ENCODE measurements around the gene SOCS7.

The SOCS7 gene, protein sequence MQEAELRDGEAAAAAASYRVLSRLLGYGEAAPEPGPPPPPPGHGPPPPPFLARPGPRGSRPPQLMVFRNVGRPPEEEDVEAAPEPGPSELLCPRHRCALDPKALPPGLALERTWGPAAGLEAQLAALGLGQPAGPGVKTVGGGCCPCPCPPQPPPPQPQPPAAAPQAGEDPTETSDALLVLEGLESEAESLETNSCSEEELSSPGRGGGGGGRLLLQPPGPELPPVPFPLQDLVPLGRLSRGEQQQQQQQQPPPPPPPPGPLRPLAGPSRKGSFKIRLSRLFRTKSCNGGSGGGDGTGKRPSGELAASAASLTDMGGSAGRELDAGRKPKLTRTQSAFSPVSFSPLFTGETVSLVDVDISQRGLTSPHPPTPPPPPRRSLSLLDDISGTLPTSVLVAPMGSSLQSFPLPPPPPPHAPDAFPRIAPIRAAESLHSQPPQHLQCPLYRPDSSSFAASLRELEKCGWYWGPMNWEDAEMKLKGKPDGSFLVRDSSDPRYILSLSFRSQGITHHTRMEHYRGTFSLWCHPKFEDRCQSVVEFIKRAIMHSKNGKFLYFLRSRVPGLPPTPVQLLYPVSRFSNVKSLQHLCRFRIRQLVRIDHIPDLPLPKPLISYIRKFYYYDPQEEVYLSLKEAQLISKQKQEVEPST

DNA sequence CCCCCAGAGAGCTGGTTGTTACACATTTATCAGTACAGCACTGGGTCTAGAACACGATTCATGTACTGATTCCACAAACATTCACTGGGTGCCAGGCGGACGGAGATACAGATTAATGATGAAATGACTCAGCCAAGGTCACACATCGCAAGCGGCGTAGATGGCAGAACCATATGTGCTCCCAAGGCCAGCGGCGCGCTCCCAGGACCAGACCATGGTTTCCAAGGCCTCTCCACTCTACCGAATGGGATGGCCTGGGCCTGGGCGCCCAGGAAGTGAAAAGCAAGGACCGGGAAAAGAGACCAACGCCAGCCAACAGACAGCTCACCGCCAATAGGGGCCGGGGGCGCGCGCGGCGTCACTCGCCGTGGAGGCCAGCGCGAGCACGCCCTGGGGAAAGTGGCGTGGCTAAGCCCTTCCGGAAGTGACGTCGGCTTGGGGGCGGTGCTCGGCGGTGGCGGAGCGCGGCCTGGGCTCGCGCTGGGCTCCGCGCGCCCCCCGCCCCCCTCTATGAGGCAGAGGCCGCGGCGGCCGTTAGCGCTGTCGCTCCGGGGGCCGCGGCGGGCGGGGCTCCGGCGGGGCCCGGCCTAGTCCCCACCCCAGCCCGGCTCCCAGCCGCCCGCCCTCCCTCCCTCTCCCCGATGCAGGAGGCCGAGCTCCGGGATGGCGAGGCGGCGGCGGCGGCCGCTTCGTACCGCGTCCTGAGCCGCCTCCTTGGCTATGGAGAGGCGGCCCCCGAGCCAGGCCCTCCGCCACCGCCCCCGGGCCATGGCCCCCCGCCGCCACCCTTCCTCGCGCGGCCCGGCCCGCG is at the start of gene SOCS7:
Gene SOCS7 (plus strand): TSS at position 433 of the 811 bp plus-strand sequence. CDS start 209 bp downstream, at position 642.
- no peak for FAIRE-seq

DNA sequence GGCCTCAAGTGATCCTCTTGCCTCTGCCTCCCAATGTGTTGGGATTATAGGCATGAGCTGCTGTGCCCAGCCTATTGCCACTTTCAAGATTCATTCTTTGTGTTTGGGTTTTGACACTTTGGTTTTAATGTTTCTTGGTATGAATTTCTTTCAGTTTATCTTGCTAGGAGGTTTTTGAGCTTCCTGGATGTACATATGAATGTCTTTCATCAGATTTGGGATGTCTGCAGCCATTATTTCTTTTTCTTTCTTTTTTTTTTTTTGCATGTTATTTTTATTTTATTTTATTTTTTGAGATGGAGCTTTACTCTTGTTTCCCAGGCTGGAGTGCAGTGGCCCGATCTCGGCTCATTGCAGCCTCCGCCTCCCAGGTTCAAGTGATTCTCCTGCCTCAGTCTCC is 36.1 kb upstream of the SOCS7 start:
- no peak for FAIRE-seq

DNA sequence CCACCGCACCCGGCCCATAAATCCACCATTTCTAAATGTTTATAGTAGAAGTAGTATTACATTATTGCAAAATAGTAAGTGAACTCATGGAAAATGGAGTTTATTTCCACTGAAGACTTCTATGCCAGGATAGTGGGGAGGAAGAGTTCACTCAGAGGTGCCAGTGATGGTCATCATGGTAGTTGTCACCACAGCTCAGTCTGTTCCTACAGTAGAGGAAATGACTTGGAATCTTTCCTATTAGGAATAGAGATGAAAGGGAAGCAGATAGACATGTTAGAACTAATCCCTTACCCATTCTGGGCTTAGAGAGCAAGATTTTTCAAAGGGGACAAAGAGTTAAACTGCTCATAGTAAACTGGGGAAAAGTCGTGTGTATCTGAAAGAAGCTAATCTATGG is 34.6 kb upstream of the SOCS7 start:
- FAIRE-seq: no peak

DNA sequence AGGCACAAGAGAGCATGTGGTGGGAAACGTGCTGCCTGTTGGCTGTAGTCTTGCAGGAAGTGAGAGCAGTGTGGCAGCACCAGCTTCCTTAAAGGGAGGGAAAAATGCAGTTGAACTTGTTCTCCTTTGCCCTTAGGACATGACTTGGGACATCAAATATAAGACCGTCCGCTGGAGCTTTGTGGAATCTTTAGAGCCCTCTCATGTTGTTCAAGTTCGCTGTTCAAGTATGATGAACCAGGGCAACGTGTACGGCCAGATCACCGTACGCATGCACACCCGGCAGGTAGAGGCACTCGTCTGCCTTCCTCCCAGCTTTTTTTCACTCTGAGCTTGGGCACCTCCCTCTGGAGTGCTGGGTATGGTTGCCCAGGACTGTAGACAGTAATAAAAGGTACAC is 31.2 kb upstream of the SOCS7 start:
- no peak for FAIRE-seq

DNA sequence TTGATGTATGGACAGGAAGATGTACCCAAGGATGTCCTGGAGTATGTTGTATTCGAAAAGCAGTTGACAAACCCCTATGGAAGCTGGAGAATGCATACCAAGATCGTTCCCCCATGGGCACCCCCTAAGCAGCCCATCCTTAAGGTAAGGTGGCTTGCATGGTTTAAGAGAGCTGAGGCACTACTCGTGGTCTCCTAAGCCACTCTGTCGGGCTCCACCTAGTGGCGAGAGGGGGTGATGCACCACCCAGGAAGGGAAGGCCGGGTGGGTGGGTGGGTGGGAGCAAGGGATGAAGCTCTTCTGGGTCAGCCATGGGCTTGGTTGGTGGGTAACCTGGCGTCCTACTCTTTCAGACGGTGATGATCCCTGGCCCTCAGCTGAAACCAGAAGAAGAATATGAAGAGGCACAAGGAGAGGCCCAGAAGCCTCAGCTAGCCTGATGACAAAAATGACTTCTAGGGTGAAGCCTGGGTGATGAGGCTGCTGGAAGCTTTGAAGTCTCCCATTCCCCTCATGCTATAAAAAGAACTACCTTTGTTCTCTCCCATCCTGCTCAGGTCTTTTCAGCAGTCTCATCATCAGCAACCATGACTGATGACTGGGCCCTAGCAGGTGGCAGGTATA is 29.4 kb upstream of the SOCS7 start:
- FAIRE-seq: no peak

DNA sequence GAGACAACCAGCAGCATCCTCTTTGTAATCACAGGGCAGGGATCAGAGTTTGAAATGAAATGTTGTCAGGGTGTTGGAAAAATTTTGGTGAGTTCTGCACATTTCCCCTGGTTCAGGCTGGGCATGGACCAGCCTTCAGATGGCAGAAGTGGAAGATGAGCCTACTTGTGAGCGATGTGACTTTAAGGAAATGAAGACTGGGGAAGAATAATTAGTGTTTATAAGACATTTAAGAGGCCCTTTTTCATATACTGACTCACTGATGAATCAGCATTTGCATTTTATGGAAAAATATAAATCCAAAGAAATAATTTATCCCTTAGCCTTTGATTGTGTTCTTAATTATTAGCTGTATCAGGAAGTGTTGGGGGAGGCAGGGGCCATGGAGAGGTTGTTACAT is 28.7 kb upstream of the SOCS7 start:
- no peak for FAIRE-seq

DNA sequence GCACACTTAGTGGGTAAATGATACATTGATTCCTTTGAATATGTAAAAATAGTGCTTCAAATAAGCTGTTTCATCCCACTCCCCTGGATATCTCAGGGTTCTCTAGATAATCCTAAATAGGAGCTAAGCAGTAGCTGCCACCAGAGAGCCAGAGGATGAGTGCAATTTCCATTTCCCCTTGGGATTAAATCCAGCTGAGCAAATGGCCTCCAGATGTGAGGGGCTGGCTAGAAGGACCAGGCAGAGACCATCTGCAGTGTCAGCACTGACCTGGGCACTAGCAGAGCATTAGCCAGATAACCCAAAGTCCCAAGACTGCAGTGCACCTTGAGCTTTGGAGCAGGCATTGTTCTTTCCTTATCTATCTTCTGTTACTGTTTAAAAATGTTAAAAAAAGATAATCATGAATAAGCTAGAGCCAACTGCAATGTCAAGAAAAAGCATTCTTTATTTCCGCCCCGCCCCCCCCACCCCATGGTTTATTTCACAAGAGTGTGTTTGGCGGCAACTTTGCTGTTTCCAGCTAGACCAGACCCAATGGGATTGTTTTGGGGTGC is 27.4 kb upstream of the SOCS7 start:
- no peak for FAIRE-seq

DNA sequence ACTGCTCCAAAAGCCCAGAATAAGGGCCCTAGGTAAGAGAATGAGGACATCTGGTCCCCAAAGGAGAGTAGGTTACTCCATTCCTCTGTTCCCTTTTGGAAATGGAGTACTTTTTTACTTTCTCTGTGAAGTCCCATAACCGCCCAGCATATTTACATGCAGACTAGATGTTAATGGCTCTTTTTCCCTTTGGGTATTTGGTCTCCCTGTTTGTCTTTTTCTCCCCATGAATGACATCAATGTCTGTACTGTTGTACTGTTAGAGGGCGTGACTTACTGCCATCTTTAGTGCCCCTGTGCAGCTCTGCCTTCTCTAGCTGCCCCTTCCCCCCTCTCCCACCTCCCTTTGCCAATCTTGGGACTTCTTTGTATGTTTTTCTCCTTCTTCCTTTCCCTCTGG is 26.9 kb upstream of the SOCS7 start:
- no peak for FAIRE-seq

DNA sequence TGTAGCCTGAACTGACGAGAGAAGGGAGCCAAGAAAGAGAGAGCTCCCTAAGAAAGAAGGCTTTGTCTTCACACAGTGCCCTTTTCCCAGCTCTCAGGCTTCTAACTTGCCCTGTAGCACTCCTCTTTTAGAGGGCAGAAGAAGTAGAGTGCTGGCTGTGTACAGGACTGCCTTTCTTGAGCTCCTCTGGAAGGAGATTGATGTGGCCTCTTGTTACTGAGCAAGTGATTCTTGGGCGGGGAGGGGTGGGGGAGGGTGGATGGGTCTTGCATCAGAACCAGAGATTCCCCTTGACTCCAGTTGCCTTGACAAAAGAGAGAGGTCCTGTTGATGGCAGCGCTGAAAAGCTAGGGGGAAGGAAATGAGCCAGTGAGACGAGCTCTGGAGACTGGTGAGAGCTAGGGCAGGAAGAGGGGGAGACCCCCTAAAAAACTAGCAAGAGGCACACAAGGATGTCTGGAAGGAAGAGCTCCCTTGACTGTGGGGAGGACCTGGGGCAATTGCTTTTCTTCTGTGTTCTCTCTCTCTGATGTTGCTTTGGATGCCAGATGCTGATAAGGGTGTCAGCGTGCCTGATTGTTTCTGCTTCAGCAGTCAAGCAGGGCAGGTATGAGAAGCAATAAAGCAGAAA is 26.3 kb upstream of the SOCS7 start:
- FAIRE-seq: no peak

DNA sequence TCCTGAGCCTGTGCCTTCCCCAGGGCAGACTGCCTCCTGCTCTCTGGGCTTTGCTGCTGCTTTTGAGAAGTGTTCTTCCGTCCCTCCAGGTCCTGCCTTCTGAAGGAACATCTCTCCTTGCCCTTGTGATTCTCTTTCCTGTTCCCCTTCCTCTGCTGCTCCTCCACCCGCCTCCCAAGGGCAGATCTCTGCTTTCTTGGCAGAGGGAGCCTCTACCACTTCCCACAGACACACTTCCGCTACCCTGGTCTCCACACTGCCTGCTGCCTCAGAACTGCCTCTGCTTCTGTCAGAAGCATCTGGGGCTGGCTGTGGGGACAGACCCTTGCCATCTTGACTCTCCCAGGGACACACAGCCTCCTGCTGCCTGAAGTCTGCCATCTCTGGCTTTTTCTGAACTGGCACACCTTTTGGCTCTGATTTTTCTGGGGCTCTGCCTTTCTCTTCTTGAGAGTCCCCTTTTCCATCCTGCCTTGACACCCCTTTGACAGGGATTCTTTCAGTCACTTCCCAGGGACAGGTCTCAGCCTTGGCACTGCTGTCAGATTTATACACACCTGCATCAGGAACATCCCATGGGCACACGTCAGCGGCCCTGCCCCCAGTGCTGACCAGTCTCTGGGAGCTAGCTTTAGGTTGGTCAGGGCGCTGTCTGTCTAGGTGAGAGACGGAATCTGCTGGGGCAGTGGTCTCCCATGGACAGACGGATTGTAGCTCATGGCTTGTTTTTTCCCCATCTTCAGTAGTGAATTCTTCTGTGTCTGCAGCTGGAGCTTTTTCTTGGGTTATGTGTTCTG is 24.4 kb upstream of the SOCS7 start:
- no peak for FAIRE-seq

DNA sequence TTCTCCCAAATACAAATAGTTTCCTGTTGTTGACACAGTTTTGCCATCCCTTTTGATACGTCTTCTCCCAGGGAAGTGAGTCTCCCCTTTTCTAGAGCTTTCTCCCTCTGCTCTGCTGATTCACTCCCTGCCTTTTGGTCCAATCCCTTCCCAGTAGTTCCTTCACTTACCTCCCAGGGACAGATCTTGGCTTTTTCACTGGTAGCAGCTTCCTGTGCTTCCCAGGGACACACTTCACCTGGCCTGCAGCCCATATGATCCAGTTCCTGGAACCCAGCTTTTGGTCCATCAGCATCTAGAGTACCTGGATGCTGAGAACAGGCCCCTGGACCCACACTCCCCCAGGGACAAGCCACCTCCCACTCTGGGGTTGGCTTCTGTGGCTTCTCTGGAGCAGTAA is 23.7 kb upstream of the SOCS7 start:
- no peak for FAIRE-seq

DNA sequence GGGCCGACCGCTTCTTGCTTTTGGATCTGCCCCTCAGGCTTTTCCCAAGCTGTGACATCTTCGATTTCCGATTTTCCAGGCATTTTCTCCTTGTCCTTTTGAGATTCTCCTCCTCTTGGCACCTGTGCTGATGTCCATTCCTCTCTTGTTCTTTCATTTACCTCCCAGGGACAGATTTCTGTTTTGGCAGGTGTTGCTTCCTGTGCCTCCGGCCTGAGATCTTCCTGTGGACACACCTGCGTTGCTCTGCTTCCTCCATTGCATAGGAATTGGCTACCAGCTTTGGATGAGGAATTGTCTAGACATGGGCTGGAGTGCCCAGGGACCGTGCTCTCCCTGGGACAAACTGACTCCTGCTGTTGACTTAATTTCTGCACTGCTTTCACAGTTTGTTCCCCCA is 23.0 kb upstream of the SOCS7 start:
- no peak for FAIRE-seq

DNA sequence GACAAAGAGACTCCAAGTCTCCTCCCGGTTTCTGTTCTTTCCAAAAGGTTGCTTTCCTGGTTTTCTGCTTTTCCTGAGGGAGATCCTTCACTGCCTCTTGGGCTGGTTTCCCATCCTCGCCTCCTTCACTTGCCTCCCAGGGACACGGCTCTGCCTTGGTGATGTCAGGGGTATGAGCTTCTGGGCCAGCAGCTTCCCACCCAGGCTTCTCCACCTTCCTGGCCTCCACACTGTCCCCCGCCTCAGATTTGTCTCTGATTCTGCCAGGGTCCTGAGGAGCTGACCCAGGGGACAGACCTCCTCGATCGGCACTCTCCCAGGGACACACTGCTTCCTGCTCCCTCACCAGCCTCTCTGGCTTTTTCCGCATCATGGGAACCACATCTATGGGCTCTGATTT is 22.4 kb upstream of the SOCS7 start:
- FAIRE-seq: no peak

DNA sequence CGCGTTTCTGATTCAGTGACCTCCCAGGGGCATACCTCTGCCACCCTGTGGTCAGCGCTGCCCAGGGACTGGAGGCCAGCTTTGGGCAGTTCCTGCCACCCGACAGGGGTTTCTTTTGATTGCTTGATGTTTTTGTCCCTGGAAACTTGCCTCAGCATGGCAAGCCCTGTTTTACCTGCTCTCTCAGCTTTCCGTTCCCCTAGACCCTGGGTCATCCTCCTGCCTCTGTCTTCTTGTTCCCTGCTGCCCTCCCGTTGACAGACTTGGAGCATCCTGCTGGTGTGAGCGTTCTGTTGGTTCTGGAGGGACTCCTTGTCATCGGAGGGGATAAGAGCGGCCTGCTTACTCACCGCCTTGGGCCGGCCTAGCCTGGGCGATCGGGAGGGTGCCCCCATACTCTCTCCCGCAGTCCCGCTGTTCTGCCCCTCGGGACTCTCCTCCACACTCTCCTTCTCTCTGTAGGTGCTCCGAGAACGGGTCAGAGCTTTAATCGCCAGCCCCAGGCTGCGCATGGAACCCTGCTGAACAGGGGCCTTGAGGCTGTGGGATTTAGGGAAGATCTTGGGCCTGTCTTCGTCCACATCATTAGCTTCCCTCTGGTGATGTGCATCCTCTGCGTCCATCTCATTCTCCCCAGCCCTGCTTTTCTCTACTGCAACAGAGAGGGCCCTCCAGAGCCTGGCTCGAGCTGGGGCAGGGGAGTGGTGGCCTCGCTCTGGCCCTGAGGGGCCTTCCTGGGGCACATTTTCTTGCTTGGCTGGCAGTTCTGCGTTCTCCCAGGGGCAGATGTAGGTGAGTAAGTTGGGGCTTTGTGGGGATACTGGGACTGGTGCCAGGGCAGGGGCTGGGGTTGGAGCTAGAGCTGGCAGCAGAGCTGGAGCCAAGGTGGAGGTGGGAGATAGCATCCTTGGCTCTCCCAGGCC is 21.6 kb upstream of the SOCS7 start:
- FAIRE-seq: no peak

DNA sequence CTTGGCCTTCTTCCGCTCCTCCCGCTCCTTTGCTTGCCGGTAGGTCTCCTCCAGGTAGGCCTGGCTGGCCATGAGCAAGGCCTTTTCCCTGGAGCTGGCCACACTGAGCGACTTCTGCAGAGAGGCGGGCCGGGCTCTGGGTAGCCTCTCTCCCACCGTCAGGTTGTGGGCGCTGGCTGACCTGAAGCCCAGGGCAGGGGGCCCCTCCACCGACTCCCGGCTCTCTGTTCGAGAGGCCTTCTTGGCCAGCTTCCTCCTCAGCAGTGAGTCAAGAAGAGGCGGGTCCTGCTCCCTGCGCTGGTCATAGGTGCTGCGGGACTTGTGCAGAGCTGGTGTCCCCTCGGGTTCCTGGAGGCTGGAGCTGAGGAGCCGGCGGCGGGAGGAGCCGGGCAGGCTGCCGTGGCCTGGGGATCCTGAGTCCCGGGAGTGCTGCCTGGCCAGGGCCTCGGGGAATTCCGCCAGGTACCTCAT is 20.7 kb upstream of the SOCS7 start:
- no peak for FAIRE-seq

DNA sequence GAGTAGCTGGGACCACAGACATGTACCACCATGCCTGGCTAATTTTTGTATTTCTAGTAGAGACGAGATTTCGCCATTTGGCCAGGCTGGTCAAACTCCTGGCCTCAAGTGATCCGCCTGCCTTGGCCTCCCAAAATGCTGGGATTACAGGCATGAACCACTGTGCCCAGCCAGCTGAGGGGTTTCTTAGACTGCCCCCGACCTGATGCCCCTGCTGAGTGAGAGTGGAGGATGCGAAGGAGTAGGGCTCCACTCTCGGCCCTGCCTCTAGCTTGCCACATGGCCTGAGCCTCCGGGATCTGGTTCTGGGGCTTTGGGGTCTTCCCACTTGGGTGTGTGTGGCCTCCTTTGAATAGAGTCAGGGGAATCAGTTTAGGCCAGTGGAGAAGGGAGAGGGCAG is 18.9 kb upstream of the SOCS7 start:
- FAIRE-seq: no peak

DNA sequence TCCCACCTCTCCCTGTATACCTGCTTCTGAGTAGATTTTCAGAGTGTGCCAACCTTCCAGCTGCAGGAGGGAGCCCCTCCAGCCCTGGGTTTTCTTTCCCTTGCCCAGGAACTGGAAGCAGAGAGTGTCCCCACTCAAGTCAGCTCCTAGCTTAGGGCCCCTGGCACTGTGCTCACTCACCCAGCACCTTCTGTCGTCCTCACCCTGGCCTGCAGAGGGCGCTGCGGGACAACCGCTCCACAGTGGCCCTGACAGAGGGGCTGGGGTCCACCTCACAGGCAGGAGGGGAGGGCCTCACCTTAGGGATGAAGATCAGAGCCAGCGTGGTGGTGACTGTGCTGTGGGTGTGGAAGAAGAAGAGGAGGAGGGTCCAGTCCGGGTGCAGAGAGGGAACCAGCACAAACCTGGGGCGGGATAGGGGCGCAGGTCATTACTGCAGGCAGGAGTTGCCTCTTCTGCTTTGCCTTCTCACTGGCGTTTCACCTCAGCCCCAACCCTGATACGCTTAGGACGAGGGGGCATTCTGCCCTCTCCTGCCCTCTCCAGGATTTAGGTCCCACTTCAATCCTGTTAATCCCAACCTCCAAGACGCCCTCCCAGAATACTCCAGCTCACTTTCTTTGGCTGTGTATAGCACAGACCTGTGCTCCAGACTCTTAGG is 17.9 kb upstream of the SOCS7 start:
- FAIRE-seq: no peak

DNA sequence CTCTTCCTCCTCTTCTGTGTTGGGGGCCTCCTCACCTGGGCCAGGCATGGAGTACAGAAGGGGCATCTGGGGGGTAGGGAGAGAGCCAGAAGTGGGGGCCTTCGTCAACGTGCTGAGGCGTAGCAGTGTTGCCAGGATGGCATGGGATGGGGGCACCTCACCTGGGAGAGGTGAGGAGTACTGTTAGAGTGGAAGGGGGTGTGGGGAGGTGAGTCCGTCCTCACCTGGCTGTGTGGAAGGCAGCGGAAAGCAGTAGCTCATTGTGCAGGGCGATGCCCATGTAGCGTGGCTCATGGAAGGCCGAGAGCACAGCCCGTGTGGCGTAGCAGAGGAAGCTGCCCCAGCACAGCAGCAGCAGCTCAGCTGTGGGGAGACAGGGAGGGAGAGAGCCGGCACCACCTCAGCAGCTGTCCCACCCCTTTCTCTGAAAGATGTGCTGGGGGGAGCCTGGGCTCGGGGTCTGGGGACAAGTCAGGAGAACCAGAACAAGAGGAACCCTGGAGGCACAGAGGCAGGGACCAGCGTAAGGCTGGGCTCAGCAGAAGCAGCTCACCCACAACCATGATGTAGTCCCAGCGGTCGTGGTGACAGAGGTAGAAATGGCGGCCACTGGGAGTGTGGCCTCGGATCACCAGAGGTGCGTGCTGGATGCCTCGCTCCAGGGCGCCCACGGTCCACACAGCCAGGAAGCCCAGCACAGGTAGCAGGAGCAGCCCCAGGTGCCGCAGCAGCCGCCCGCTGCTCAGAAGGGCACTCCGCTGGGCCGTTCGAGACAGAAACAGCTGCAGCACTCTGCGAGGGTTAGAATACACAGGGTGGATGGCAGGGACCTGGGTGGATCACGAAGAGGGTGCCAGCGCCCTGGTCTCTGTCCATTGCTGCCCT is 16.9 kb upstream of the SOCS7 start:
- no peak for FAIRE-seq

DNA sequence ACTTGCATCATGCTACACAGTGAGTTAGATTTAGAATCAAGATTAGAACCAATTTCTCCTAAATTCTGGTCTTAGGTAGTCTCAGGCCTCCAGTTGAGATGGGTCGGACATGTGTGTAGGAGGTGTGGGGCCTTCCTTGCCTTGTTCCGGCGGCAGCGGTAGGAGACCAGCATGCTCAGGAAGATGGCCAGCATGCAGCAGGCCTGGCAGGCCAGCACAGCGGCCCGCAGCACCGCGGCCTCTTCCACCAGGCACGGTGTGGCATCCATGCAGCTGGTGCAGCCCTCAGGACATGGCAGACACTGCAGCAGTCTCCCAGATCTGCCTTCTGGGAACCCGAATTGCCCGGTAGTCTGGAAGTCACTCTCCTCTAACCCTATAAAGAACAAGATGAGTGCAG is 14.8 kb upstream of the SOCS7 start:
- no peak for FAIRE-seq
